K562 (cell line): ENCODE data around the gene TEDDM1. TPM values are rescaled to one million over a fixed set of nuclear protein-coding genes. Genes with fewer than 3 reads are reported as not detected.

Source experiments
- CTCF ChIP-seq, 3 experiments: IDR thresholded peaks in 2 of 3; conservative IDR thresholded peaks in 1 of 3; 2 replicates each; pipeline ENCODE4 v1.5.1; 2011 to 2012; ENCODE audit warnings: low read length in 3 of 3, mild to moderate bottlenecking in 3 of 3, control low read depth in 2 of 3, improper control_type of control experiment in 1 of 3, inconsistent platforms in 1 of 3, low read depth in 1 of 3, mixed read lengths in 1 of 3, moderate library complexity in 1 of 3; ENCODE audit not compliant: insufficient read depth in 2 of 3
- DPF2 ChIP-seq: fragments of 450-650 bp; IDR thresholded peaks from 2 replicates; pipeline ENCODE4 v1.6.1; 2016
- ETV1 ChIP-seq: fragments of 450-650 bp; conservative IDR thresholded peaks from 2 replicates; pipeline ENCODE4 v1.6.1; 2016; ENCODE audit warnings: missing genetic modification characterization, control low read depth, low read depth, missing compliant biosample characterization
- HNRNPH1 ChIP-seq: fragments of 200-400 bp; formaldehyde crosslinking; optimal IDR thresholded peaks from 2 replicates; pipeline ENCODE3; 2017; ENCODE audit warnings: low read depth, mild to moderate bottlenecking, low read length, moderate library complexity
- MTA2 ChIP-seq: fragments of 450-650 bp; IDR thresholded peaks from 2 replicates; pipeline ENCODE4 v1.6.1; 2016; ENCODE audit warnings: low read depth
- NR2C2 ChIP-seq, 2 experiments: fragments of 200-800 bp in 1 of 2; sonication (Bioruptor generic) in 1 of 2; sonication (generic) in 1 of 2; formaldehyde crosslinking in 1 of 2; IDR thresholded peaks; 2 replicates each; pipeline versions ENCODE4 v1.6.1 to v1.8.0; 2016 to 2022; ENCODE audit warnings: mild to moderate bottlenecking in 1 of 2, missing compliant biosample characterization in 1 of 2, missing genetic modification characterization in 1 of 2, missing genetic modification reagents in 1 of 2
- PHTF2 ChIP-seq: fragments of 250-450 bp; sonication (Bioruptor Pico); IDR thresholded peaks from 2 replicates; pipeline ENCODE4 v1.5.0; 2021; ENCODE audit warnings: mild to moderate bottlenecking
- SIN3A ChIP-seq, 2 experiments: fragments of 150-350 bp in 1 of 2; IDR thresholded peaks; 2 replicates each; pipeline ENCODE4 v1.6.1; 2011 to 2016; ENCODE audit warnings: borderline replicate concordance in 2 of 2, low read depth in 2 of 2, low read length in 2 of 2, mild to moderate bottlenecking in 2 of 2, moderate library complexity in 2 of 2; ENCODE audit not compliant: control insufficient read depth in 1 of 2
- SMAD1 ChIP-seq: fragments of 150-350 bp; IDR thresholded peaks from 2 replicates; pipeline ENCODE4 v1.6.1; 2014; ENCODE audit warnings: low read length, low read depth; ENCODE audit not compliant: partially characterized antibody
- SREBF1 ChIP-seq: fragments of 150-350 bp; IDR thresholded peaks from 2 replicates; pipeline ENCODE4 v1.6.1; 2014; ENCODE audit warnings: antibody characterized with exemption, low read depth, low read length, borderline replicate concordance
- ZNF644 ChIP-seq: fragments of 200-800 bp; sonication (Bioruptor generic); IDR thresholded peaks from 2 replicates; pipeline ENCODE4 v1.6.1; 2016; ENCODE audit warnings: low read depth, missing genetic modification characterization, missing compliant biosample characterization
- polyA plus RNA-seq, 8 experiments: library from polyadenylated mRNA; depleted of rRNA in 4 of 8; stranded (reverse) in 5 of 8; unstranded in 3 of 8; fragments of >200 nt; fragmentation: Nextera tagmentation in 2 of 8; fragmentation: Illumina TruSeq in 1 of 8; extraction: Ambion mirVana in 2 of 8; extraction: Trizol in 1 of 8; gene quantifications; 2 replicates each; pipeline versions ENCODE4 v1.2.1 to v1.2.3, GENCODE V29; 2011 to 2014; ENCODE audit warnings: inconsistent platforms in 1 of 8, missing spikeins in 1 of 8
- total RNA-seq, 7 experiments: library from RNA; depleted of rRNA in 6 of 7; stranded (reverse); fragments of >200 nt in 6 of 7; fragmentation: Illumina TruSeq in 2 of 7; extraction: Trizol in 2 of 7; gene quantifications; 2 replicates each; pipeline versions ENCODE4 v1.2.1 to v1.2.3, GENCODE V29; 2011 to 2021; ENCODE audit warnings: low replicate concordance in 1 of 7

Gene TEDDM1
- total and polyA plus RNA-seq, 9 of the 15 experiments (the other 6 are each of a cell fraction or from before 2014, with no cell fraction given) = not detected

GRCh38 chr1:182430263-182431068 is 30.0 kb upstream of the TEDDM1 start (continued):
- TF ChIP-seq CTCF (IDR thresholded peaks at IDR 0.05 in 2 of 3, conservative IDR thresholded peaks at IDR 0.05 in 1 of 3; ENCODE audit: insufficient read depth in 2 of 3, low read depth in 1 of 3, low read length in 3 of 3) = no peak
- TF ChIP-seq NR2C2 (CRISPR knock-in tag; IDR thresholded peaks at IDR 0.05) = no peak
- TF ChIP-seq NR2C2 (tag; IDR thresholded peaks at IDR 0.05) = 0 out of 2 replicates have a peak, but pooled peaks have one; percentile 1
- no peak for TF ChIP-seq MTA2
- no peak for TF ChIP-seq HNRNPH1
- no peak for TF ChIP-seq SIN3A (IDR thresholded peaks at IDR 0.05; ENCODE audit: borderline replicate concordance in 2 of 2, control insufficient read depth in 1 of 2, low read depth in 2 of 2, low read length in 2 of 2)
- TF ChIP-seq DPF2 = 0 out of 2 replicates have a peak, but pooled peaks have one; percentile 58
- peak; percentile 97 for TF ChIP-seq ETV1
- no peak for TF ChIP-seq PHTF2 (CRISPR knock-in tag)
- no peak for TF ChIP-seq SMAD1
- TF ChIP-seq ZNF644 = no peak
- TF ChIP-seq SREBF1 = no peak
- TF ChIP-seq, all 486 proteins: peak for 49
